Activated CD8-positive, alpha-beta memory T cell treated with anti-CD3 and anti-CD28 coated beads for 48 hours (primary cell): Measurements from ENCODE around the gene PIAS1.
"Not testable (repeated sequence)": the region's sequence is repeated elsewhere in the genome, so short reads cannot be mapped to it uniquely, and the experiment has no call there.

Source experiments
- DNase-seq, 3 experiments: peaks; one replicate each; pipeline ENCODE4 v3.0.0-alpha.2; 2020; ENCODE audit warnings: low read depth in 2 of 3, low spot score in 2 of 3

Gene PIAS1

GRCh38 chr15:68034081-68034480 is 20.0 kb upstream of the PIAS1 start:
- DNase-seq: no peak

DNA sequence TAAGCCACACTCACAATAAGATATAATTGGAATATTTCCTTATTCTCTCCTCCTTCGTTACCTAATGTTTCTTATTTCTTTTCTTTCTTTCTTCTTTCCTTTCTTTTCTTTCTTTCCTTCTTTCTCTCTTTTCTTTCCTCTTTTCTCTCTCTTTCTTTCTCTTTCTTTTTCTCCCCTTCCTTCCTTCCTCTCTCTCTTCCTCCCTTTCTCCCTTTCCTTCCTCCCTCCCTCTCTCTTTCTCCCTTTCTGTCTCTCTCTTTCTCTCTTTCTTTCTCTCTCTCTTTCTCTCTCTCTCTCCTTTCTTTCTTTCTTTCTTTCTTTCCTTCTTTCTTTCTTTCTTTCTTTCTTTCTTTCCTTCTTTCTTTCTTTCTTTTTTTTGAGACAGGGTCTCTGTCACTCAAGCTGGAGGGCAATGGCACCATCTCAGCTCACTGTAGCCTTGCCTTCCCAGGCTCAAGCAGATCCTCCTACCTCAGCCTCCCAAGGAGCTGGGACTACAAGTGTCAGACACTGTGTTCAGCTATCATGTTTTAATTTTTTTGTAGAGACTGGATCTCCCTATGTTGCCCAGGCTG is 19.3 kb upstream of the PIAS1 start:
- no peak for DNase-seq

- no peak for DNase-seq
Observed at GRCh38 chr15:68038246-68038645, 15.9 kb upstream of the PIAS1 start.

DNA sequence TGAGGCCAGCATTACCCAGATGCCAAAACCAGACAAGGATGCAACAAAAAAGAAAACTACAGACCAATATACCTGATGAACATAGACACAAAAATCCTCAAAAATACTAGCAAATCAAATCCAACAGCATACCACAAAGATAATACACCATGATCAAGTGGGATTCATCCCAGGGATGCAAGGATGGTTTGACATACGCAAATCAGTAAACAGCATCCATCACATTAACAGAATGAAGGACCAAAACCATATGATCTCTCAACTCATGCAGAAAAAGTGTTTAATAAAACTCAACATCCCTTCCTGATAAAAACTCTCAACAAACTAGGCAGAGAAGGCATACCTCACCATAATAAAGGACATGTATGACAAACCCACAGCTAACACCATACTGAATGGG is 14.0 kb upstream of the PIAS1 start:
- no peak for DNase-seq

- no peak for DNase-seq
Observed at GRCh38 chr15:68042156-68042854, 11.8 kb upstream of the PIAS1 start.

DNA sequence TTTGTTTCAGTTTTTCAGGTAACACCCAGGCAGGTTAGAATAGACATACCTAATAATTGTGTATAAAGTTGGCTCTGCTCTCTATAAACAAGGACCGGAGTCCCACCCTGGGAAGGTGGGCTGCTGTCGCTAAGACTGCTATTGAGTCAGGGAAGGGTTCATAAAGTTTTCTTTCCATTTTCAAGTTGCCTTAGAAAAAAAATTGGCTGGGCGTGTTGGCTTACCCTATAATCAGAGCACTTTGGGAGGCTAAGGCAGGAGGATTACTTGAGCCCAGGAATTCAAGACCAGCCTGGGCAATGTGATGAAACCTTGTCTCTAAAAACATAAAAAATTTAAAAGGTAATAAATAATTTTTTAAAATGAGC is 11.3 kb upstream of the PIAS1 start:
- DNase-seq: no peak

DNA sequence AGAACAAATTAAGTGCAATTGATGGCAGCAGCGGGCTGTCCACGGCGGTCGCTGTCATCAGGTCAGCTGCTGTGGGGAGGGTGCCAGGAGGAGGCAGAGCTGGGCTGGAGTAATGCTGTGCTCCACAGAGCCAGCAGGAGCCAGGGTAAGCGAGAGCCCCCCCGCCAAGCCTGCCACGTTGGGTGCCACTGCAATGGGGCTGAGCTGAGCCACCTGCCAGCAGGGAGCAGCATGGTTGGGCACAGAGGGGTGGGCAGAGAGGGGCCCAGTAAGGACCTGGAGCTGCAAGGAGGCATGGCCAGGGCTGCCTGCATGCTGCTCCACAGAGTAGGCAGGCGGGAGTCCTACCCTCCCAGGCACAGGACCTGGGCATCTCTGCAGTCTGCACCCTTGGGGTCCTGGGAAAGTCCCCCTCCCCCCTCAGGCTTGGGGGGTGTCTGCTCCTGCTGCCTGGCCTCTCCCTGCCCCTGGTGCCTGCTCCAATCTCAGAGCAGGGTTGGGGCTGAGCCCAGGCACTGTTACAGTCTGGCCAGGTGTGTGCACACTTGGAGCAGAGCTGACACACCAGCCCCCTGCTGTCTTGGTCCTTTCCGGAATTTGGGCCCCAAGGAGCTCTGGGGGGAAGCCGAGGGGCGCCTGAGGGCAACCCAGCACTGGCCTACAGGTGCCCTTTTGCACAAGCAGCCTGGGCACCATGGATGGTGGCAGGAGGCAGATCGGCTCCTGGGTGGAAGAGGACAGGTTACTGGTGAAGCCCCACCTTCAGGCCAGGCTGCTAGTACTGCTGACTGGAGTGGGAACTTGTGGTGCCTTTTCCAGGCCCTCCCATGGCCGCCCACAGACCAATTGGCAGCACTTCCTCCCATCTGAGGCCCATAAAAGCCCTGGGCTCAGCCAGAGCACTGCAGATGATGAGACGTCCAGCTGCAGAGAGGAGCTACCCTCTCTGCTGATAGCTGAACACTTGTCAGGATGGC is 8.5 kb upstream of the PIAS1 start:
- no peak for DNase-seq

DNA sequence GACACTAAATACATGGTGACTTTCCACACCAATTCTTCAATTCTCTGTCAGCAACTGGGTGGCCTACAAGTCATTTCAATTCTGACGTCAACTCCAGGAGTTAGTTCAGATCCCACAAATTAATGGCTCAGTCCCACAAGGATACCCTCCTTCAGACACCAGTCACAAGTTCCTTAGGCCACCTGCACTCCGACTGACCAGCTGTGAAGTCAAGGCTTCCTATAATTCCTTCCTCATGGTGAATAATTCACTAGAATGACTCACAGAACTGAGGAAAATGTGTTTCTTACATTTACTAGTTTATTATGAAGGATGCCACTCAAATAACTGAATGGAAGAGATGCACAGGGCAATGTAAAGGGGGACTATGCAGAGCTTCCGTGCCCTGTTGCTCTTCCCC is 6.3 kb upstream of the PIAS1 start:
- no peak for DNase-seq

DNA sequence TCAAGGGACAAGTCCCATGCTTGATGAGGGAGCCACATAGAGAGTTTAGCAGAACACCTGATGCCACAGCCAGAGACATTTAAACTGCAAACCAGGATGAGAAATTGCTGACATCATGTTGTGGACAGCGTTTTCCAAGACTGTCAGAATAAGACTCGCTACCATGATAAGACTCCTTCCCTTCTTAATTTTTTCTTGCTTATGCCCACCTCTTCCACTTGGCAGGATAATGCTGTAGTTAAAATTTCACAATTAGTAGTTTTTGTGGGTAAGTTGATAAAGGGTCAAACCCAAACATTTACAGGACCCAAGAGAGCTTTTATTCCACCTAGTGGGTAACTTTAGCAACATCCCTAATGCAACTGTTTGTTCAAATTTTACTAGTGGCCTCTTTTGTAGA is 3.0 kb upstream of the PIAS1 start:
- DNase-seq: no peak

DNA sequence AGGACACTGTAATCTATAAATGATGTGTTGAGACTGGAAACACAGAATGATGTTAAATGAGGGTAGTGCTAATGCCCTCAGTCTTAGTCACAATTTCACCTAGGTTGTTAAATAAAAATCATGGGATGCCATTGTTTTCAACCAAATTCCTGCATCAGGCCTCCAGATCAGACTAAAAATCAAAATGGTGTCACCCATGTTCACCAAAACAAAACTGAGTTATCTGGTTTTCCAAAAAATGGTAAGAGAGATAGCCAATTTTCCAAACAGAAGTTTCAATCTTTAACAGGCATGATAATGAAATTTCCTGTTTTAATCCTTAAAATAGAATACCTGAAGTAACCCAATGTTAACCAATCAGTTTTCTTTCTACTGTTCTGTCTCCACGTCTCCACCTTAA is 2.2 kb upstream of the PIAS1 start:
- no peak for DNase-seq

- no peak for DNase-seq
Observed at GRCh38 chr15:68052431-68052830, 1.7 kb upstream of the PIAS1 start.

DNA sequence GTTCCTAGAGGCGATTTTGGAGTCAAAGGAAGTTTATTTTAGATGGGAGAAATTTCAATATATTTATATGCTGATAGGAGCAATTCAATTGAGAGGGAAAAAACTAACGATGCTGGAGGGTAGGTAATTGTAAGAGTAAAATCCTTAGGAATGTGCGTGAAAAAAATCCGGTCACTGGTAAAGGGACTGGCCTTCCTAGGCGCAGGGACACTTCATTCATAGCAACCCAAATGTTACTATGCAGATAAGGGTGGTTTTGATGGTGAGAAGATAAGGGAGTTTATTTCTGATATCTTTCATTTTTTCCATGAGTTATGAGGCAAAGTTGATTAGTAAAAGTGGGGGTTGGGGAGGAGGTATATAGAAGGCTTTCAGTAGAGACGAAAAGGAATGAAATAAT is 1.1 kb upstream of the PIAS1 start:
- no peak for DNase-seq

DNA sequence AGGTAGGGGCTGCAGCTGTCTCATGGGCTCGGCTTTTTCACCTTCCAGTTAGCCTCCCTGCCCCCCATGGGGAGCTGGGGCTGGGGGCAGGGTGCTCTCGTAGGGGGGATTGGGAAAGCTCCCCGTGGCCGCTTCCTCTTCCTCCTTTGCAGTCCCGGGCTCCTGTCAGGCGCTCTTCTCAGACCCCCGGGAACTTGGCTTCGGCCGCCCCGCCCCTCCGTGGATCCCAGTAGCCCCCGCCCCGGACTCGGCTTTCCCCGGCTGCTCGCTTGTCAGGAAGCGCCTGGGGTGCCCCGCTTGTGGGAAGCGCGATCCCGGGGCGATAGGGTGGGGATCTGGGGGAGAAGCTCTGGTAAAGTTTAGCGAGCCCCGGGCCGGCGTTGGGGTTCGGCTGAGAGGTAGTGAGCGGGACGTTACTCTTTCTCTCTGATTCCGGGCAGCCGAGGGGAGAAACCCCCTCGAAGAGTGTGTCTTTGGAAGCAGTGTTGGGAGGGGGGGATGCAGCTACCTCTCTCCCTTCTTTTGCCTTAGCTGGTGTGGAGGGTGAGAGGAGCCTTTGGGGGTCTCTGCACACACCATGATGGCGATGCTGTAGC is 611 bp downstream of the PIAS1 start:
- DNase-seq: peak; percentile 17 to 20 (median 19)

- peak; percentile 3 to 30 (median 15) for DNase-seq
Observed at GRCh38 chr15:68055224-68055705, 1.1 kb downstream of the PIAS1 start.

GRCh38 chr15:68056097-68056865 is 2.2 kb downstream of the PIAS1 start:
- no peak for DNase-seq

DNA sequence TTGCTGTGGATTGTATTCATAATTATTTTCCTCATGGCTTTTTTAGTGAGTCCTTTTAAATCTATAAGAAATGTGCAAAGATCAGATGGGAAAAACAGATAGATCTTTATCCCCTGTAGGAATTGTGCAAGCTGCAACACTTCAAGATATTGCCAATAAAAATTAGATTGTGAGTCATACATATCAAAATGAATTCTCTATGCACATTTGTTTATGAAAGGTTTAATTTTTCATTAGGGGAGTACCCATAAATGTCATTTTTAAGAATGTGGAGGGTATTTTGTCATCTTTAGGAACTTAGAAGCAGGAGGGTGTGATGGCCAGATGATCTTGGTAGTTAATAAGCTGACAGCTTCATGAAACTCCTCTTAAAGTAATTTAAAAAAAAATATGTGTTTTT is 2.9 kb downstream of the PIAS1 start:
- DNase-seq: no peak

GRCh38 chr15:68057758-68058157 is 3.6 kb downstream of the PIAS1 start:
- DNase-seq: no peak

GRCh38 chr15:68058970-68059369 is 4.9 kb downstream of the PIAS1 start:
- not testable (repeated sequence) for DNase-seq

DNA sequence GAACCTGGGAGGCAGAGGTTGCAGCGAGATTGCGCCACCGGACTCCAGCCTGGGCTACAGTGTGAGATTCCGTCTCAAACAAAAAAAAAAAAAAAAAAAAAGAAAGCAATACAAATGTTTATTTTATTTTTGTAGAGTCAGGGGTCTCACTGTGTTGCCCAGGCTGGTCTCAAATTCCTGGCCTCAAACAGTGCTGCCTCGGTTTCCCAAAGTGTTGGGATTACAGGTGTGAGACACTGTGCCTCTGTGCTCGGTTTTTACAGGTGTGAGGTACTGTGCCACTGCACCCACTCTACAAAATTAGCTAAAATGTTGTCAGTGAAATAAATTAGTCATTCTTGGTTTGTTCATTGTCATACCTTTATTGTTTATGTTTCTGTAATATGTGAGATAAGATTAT is 5.5 kb downstream of the PIAS1 start:
- DNase-seq: no peak

DNA sequence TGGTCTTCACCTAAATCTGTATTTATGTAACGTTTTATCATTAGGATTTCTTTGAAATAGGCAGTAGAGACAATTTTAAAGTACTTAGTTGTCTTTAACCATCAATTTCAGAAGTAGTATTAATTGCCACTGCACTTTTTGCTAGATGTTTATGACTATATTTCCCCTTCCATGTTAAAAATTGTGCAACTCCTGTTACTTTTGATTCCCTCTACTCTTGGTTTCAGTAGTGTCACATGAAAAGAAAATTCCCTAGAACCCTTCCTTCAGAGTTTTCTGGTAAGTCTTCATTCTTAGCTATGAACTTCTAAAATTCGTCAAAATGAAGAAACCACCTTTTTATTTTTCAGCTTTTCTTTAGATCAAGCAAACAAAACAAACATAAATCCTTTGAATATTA is 7.1 kb downstream of the PIAS1 start:
- DNase-seq: no peak

DNA sequence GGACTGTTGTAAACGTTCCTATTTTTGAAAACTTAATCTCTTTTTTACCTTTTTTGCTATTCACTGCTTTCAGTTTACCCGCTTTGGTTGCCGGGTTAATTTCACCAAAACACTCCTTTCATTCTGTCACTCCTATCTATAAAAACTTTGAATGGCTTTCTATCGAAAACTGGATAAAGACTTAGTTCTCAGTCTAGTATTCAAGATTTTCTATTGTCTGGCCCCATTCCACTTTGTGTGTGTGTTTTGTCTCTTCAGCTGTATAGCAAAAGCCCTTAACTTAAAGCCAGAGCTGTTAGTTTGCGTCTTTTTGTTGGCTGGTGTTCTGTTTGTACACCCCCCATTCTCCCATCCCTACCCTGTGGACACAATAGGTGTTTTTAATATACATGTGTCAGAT is 7.5 kb downstream of the PIAS1 start:
- no peak for DNase-seq
